Activated CD8-positive, alpha-beta T cell treated with anti-CD3 and anti-CD28 coated beads, Interleukin-2, amount 10 ng/mL, durations not matched to agents 7 days and 5 days (primary cell): ENCODE results near the gene FBLL1. TPM values are rescaled to one million over a fixed set of nuclear protein-coding genes. Genes with fewer than 3 reads are reported as not detected.
A peak's percentile ranks its signal among the peaks of the same experiment; 100 is the strongest.
"Not testable (repeated sequence)": the region's sequence is repeated elsewhere in the genome, so short reads cannot be mapped to it uniquely, and the experiment has no call there.

Source experiments
- ATAC-seq: fragments of 150-1000 bp; cut with Tn5 transposase; one replicate; pipeline ENCODE4 v1.10.0; 2021; ENCODE audit warnings: moderate library complexity
- CTCF ChIA-PET: fragments of 350-600 bp; sonication (Branson Sonifier 250); formaldehyde crosslinking; loops from one replicate; lab custom pipeline; 2021; ENCODE audit warnings: antibody characterized with exemption; lab: Charles Lee
- POLR2A ChIA-PET: fragments of 350-600 bp; sonication (Branson Sonifier 250); formaldehyde crosslinking; loops from one replicate; lab custom pipeline; 2021; ENCODE audit warnings: antibody characterized with exemption; lab: Charles Lee
- DNase-seq: peaks from one replicate; pipeline ENCODE4 v3.0.0-alpha.2; 2020
- H3K27ac Mint-ChIP-seq: one replicate; pipeline ENCODE4 v1.8.0; 2021; ENCODE audit warnings: mild to moderate bottlenecking, mixed read lengths
- H3K27me3 Mint-ChIP-seq: one replicate; pipeline ENCODE4 v1.8.0; 2021; ENCODE audit warnings: low read depth, mixed read lengths
- H3K36me3 Mint-ChIP-seq: one replicate; pipeline ENCODE4 v1.8.0; 2021; ENCODE audit warnings: low read depth, mixed read lengths
- H3K4me1 Mint-ChIP-seq: one replicate; pipeline ENCODE4 v1.8.0; 2021; ENCODE audit warnings: low read depth, mixed read lengths
- H3K4me3 Mint-ChIP-seq: one replicate; pipeline ENCODE4 v1.8.0; 2021; ENCODE audit warnings: mild to moderate bottlenecking, mixed read lengths
- H3K9me3 Mint-ChIP-seq: one replicate; pipeline ENCODE4 v1.8.0; 2022; ENCODE audit warnings: mixed read lengths; ENCODE audit not compliant: insufficient read depth
- total RNA-seq, 2 experiments: library from RNA; stranded (reverse); gene quantifications; one replicate each; pipeline ENCODE4 v1.2.3, GENCODE V29; 2021

FBLL1 gene
- total RNA-seq, 2 experiments from 2014 or later: 0.21 to 0.37 TPM

- Mint-ChIP-seq H3K9me3 (no peaks in the 10 kb centered on the region), H3K36me3 (peaks cover 8% of the 10 kb centered on the region), H3K27ac (no peak overlapping the region), H3K27me3 (peaks cover 32% of the 10 kb centered on the region), H3K4me3 (peak overlapping the region; percentile 28), H3K4me1 (peaks cover 7% of the 10 kb centered on the region)
- ATAC-seq (peak; percentile 38), DNase-seq (no peak)
- ChIA-PET POLR2A (no interaction called here), CTCF (no interaction called here)
Observed at GRCh38 chr5:168529374-168530234, 499 bp downstream of the FBLL1 start.

- POLR2A ChIA-PET: no interaction called here
- peaks cover 7% of the 10 kb centered on the region for H3K4me1 Mint-ChIP-seq
- CTCF ChIA-PET: no interaction called here
- no peak overlapping the region for H3K4me3 Mint-ChIP-seq
- ATAC-seq (no peak), DNase-seq (no peak)
- H3K27ac Mint-ChIP-seq: no peak overlapping the region
- H3K27me3 Mint-ChIP-seq: peaks cover 32% of the 10 kb centered on the region
- H3K36me3 Mint-ChIP-seq: peaks cover 7% of the 10 kb centered on the region
- H3K9me3 Mint-ChIP-seq: no peaks in the 10 kb centered on the region
Observed at GRCh38 chr5:168530621-168531150, 1.6 kb downstream of the FBLL1 start.

- no peak overlapping the region for H3K27ac Mint-ChIP-seq
- H3K4me3 Mint-ChIP-seq: no peak overlapping the region
- no peak for DNase-seq
- no peak for ATAC-seq
- H3K9me3 Mint-ChIP-seq: no peaks in the 10 kb centered on the region
- peaks cover 7% of the 10 kb centered on the region for H3K36me3 Mint-ChIP-seq
- POLR2A ChIA-PET: no interaction called here
- H3K27me3 Mint-ChIP-seq: peaks cover 32% of the 10 kb centered on the region
- CTCF ChIA-PET: no interaction called here
- H3K4me1 Mint-ChIP-seq: peaks cover 7% of the 10 kb centered on the region
Observed at GRCh38 chr5:168531191-168531590, 2.1 kb downstream of the FBLL1 start.

DNA sequence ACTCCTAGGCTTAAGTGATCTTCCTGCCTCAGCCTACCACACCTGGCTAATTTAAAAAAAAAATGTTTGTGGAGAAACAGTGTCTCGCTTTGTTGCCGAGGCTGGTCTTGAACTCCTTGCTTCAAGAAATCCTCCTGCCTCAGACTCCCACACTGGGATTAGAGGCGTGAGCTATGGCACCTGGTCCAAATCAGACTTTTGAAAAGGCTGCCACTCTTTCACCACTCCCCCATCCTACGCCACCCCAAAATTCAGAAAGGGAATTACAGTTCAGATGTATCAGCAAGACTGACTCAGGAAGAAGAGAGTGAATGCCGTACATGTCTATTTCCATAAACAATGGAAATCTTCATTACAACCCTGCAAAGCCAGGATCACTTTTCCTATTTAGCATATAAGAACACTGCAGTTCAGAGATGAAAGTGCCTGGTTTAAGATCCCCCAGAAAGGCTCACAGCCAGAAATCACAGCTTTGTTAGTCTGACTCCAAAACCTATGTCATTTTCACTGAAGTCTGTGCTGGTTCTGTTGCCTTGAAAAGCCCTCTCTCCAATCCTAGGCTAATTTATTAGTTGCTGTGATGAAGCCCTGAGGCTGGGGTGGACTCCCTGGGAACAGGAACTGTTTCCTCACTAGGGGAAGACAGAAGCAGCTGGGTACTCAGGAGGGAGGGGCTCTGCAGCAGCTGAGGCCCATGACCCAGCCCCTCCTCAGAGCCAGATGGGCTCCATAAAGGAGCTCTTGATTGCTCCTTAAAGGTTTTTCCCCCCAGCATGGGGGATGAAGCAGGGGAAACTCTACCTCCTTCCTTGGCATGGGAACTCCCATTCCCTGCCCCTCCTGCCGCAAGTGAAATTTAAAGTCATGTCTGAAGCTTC is 3.1 kb downstream of the FBLL1 start:
- Mint-ChIP-seq H3K9me3 (no peaks in the 10 kb centered on the region), H3K4me1 (peaks cover 7% of the 10 kb centered on the region), H3K27me3 (peaks cover 32% of the 10 kb centered on the region), H3K4me3 (no peak overlapping the region), H3K27ac (no peak overlapping the region), H3K36me3 (peaks cover 7% of the 10 kb centered on the region)
- ATAC-seq (no peak), DNase-seq (no peak)
- ChIA-PET CTCF (no interaction called here), POLR2A (no interaction called here)

DNA sequence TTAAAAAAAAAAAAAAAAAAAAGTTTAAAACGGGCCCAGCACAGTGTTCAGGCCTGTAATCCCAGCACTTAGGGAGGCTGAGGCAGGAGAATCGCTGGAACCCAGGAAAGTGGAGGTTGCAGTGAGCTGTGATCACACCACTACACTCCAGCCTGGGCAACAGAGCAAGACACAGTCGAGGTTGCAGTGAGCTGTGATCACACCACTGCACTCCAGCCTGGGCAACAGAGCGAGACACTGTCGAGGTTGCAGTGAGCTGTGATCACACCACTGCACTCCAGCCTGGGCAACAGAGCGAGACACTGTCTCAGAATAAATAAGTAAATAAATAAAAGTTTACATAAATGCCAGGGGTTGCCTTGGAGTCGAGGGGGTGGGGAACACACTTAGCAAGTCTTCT is 5.2 kb downstream of the FBLL1 start:
- DNase-seq, H3K27ac Mint-ChIP-seq, CTCF ChIA-PET, POLR2A ChIA-PET, H3K36me3 Mint-ChIP-seq, H3K4me3 Mint-ChIP-seq, ATAC-seq, H3K4me1 Mint-ChIP-seq, H3K9me3 Mint-ChIP-seq: not testable (repeated sequence)
- peaks cover 25% of the 10 kb centered on the region for H3K27me3 Mint-ChIP-seq

DNA sequence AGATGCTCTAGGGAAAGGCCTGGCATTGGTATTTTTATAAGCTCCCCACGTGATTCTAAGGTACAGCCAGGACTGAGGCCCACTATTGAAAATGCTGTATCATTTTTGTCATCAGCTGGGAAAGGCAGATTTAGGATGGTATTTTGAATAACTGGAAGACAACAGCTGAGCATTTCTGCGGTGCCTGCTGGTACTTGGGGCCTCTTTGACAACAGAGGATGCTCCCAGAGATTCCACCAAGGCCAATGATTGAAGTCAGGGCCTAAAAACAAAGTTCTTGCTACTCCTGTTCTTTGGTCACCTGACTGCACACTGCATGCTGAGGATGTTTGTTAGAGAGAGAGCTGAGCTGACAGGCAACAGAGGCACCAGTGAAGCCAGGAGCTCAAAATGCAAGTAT is 8.1 kb downstream of the FBLL1 start:
- no peaks in the 10 kb centered on the region for H3K9me3 Mint-ChIP-seq
- no peak for DNase-seq
- H3K27ac Mint-ChIP-seq: no peak overlapping the region
- CTCF ChIA-PET: no interaction called here
- peaks cover 9% of the 10 kb centered on the region for H3K27me3 Mint-ChIP-seq
- POLR2A ChIA-PET: no interaction called here
- H3K4me3 Mint-ChIP-seq: no peak overlapping the region
- H3K4me1 Mint-ChIP-seq: no peaks in the 10 kb centered on the region
- ATAC-seq: no peak
- no peaks in the 10 kb centered on the region for H3K36me3 Mint-ChIP-seq

GRCh38 chr5:168549554-168549953 is 20.4 kb downstream of the FBLL1 start:
- DNase-seq: no peak
- ChIA-PET CTCF (no interaction called here), POLR2A (no interaction called here)
- H3K4me3 Mint-ChIP-seq: no peak overlapping the region
- H3K36me3 Mint-ChIP-seq: peaks cover 53% of the 10 kb centered on the region
- no peaks in the 10 kb centered on the region for H3K27me3 Mint-ChIP-seq
- no peak overlapping the region for H3K27ac Mint-ChIP-seq
- H3K9me3 Mint-ChIP-seq: no peaks in the 10 kb centered on the region
- H3K4me1 Mint-ChIP-seq: no peaks in the 10 kb centered on the region
- ATAC-seq: no peak

- ChIA-PET POLR2A (no interaction called here), CTCF (no interaction called here)
- Mint-ChIP-seq H3K4me1 (no peaks in the 10 kb centered on the region), H3K27ac (no peak overlapping the region), H3K4me3 (no peak overlapping the region), H3K27me3 (no peaks in the 10 kb centered on the region), H3K36me3 (peaks cover 54% of the 10 kb centered on the region), H3K9me3 (no peaks in the 10 kb centered on the region)
- no peak for ATAC-seq
- DNase-seq: no peak
Observed at GRCh38 chr5:168550656-168551055, 21.6 kb downstream of the FBLL1 start.

DNA sequence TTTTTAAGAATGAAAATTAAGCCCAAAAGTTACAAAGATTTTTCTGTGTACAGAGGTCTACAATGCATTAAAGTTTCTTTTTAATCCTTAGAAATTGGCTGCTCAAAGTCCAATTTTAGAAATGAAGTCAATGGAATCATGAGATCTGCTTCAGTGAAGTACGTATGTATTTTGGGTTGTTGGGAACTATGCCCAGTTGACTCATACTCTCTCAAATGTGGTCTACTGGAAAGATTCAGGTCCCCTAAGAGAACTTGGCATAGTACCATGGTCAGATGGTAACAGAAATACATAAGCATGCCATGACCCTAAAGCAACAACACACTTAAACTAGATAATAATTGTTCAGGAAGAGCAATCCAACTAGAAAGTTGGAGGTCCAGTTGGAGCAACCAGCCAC is 23.0 kb downstream of the FBLL1 start:
- Mint-ChIP-seq H3K4me1 (no peaks in the 10 kb centered on the region), H3K27me3 (no peaks in the 10 kb centered on the region), H3K36me3 (peaks cover 64% of the 10 kb centered on the region), H3K27ac (no peak overlapping the region), H3K9me3 (no peaks in the 10 kb centered on the region), H3K4me3 (no peak overlapping the region)
- ChIA-PET POLR2A (no interaction called here), CTCF (no interaction called here)
- no peak for ATAC-seq
- DNase-seq: no peak

- H3K4me3 Mint-ChIP-seq: no peak overlapping the region
- H3K36me3 Mint-ChIP-seq: peaks cover 60% of the 10 kb centered on the region
- DNase-seq: no peak
- no peak overlapping the region for H3K27ac Mint-ChIP-seq
- POLR2A ChIA-PET: no interaction called here
- H3K27me3 Mint-ChIP-seq: no peaks in the 10 kb centered on the region
- H3K4me1 Mint-ChIP-seq: no peaks in the 10 kb centered on the region
- no peak for ATAC-seq
- CTCF ChIA-PET: no interaction called here
- no peaks in the 10 kb centered on the region for H3K9me3 Mint-ChIP-seq
Observed at GRCh38 chr5:168553377-168554130, 24.4 kb downstream of the FBLL1 start.

GRCh38 chr5:168557389-168557788 is 28.3 kb downstream of the FBLL1 start:
- Mint-ChIP-seq H3K4me1 (no peaks in the 10 kb centered on the region), H3K9me3 (no peaks in the 10 kb centered on the region), H3K36me3 (peaks cover 62% of the 10 kb centered on the region), H3K27me3 (no peaks in the 10 kb centered on the region), H3K27ac (no peak overlapping the region), H3K4me3 (no peak overlapping the region)
- DNase-seq (no peak), ATAC-seq (no peak)
- ChIA-PET POLR2A (no interaction called here), CTCF (no interaction called here)
